Right lobe of liver (tissue), 4 donors: ENCODE measurements around the gene PSMD13.
"Not testable (repeated sequence)": the region's sequence is repeated elsewhere in the genome, so short reads cannot be mapped to it uniquely, and the experiment has no call there.

ENCODE experiments used
- POLR2A ChIP-seq: fragments of 450-650 bp; IDR thresholded peaks from one replicate; pipeline ENCODE4 v1.6.1; 2017; ENCODE audit warnings: antibody characterized with exemption, mild to moderate bottlenecking
- TF ChIP-seq, protein P1 (sequence below), 4 donors: fragments of 200-600 bp in 3 of 4; fragments of 450-650 bp in 1 of 4; IDR thresholded peaks; one replicate each; pipeline versions ENCODE4 v1.5.1 to v1.8.0; 2016 to 2022; ENCODE audit warnings: antibody characterized with exemption in 4 of 4, mild to moderate bottlenecking in 2 of 4
- donor health status: DM: no; HTN: no; CAD: no.
- donor health status: DM: no; HTN: no; CAD: no.
- donor health status: DM: no; HTN: yes; CAD: no.

DNA sequence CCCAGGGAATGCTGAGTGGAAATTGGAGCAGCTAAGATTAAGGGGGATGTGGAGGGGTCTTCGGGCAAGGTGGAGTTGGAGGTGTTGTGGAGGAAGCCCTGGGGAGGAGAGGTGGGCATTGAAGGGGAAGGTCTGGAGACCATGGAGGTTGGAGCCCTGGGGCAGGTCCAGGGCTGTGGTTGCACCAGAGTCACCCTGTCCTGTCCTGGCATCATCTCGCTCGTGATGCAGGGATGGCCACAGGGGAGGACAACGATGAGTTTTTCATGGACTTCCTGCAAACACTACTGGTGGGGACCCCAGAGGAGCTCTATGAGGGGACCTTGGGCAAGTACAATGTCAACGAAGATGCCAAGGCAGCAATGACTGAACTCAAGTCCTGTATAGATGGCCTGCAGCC lies 43.3 kb upstream of the PSMD13 start:
- TF ChIP-seq, protein P1, sequence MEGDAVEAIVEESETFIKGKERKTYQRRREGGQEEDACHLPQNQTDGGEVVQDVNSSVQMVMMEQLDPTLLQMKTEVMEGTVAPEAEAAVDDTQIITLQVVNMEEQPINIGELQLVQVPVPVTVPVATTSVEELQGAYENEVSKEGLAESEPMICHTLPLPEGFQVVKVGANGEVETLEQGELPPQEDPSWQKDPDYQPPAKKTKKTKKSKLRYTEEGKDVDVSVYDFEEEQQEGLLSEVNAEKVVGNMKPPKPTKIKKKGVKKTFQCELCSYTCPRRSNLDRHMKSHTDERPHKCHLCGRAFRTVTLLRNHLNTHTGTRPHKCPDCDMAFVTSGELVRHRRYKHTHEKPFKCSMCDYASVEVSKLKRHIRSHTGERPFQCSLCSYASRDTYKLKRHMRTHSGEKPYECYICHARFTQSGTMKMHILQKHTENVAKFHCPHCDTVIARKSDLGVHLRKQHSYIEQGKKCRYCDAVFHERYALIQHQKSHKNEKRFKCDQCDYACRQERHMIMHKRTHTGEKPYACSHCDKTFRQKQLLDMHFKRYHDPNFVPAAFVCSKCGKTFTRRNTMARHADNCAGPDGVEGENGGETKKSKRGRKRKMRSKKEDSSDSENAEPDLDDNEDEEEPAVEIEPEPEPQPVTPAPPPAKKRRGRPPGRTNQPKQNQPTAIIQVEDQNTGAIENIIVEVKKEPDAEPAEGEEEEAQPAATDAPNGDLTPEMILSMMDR (IDR thresholded peaks at IDR 0.05), result not testable (repeated sequence)
- not testable (repeated sequence) for TF ChIP-seq POLR2A
